Kidney glomerular epithelial cell (primary cell): ENCODE data around the gene TTC12.

Source experiments
- DNase-seq: peaks from one replicate; lab custom pipeline; 2025; lab: John Stamatoyannopoulos, UW

The TTC12 gene

GRCh38 chr11:113331441-113331840, 17.1 kb downstream of the TTC12 start:
- no peak for DNase-seq

GRCh38 chr11:113332023-113332422, 17.6 kb downstream of the TTC12 start:
- no peak for DNase-seq

DNA sequence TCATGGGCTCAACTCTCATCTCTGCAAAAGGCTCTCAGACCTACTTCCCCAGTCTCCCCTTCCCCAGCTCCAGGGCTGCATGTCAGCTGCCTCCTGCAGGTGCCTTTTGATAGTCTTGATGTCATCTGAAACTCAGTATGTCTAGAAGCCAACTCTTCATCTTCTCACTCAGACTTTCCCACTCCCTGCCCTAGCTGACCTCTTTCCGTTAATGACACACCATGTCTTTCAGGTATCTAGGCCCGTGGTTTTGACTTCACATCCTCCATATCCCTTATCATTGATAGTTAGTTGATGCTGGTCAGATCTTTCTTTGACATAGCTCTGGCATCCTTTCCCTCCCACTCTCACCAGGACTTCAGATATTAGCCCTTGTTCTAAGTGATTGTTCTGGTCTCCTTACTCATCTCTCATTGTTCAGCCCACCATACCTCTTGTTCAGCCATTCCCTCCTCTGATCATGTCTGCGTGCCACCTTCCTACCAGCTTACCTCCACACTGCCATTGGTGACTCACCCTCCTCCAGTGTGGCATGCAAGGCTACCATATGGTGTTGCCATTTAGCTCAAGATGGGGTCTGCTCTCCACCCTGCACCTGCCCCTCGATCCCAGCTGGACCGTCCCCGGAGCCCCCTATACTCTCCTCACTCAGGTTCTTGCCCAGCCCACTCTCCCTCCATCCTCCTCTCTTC, 18.4 kb downstream of the TTC12 start:
- DNase-seq = no peak

- DNase-seq = no peak
These were observed 19.8 kb downstream of the TTC12 start for GRCh38 chr11:113334183-113334582.

DNA sequence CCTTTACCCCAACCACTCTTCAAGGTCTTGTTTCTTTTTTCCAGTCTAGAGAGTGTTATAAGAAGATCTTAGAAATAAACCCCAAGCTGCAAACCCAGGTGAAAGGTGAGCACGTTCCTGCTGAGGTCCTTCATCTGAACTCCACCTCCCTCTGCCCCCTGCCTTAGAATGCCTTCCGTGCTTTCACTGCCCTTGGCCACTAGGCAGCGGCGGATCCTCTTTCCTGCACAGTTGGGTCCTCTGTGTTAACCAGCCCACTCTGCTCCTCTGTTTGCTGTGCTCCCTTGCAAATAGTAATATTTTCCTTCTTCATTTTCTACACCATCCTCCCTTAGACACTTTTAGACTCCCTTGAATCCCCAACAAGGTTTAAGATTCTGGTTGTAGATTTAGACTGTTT, 24.3 kb downstream of the TTC12 start:
- DNase-seq = no peak

- DNase-seq = no peak
These were observed 25.7 kb downstream of the TTC12 start for GRCh38 chr11:113339929-113340589.

- DNase-seq = no peak
These were observed 27.2 kb downstream of the TTC12 start for GRCh38 chr11:113341388-113342165.

DNA sequence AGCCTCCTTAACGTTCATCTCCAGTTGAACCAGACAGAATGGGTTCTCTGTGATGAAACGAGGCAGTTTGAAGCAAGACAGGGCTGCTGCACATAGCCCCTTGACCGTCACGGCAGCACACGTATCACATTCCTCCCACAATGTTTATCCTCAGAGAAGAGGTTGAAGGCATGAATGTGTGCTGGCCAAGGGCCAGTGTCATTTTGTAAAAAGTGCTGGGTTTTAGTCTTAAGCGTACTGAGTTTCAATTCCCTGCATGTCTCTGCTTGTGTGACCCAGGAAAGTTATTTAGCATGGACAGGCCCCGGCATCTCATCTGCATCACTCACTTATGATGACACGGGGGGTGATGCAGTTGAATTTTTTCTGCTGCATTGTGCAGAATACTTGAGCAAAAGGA, 31.6 kb downstream of the TTC12 start:
- DNase-seq = no peak

DNA sequence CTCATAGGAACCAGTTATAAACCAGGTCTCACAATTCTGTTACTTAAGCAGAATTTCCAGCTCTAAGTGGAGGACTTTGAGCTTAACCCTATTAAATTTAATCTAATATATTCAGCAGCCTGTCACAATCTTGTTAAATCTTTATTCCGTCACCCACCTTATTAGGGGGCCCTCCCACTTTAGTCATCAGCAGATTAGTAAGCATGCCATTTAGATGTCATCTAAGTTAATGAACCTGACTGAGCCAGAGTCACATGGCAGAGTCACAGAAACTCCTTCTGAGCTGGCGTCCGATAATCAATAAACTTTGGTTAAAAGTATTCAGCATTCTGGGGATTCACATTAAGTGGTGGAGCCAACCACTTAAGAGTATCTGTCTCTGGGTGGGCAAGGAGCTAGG, 35.1 kb downstream of the TTC12 start:
- no peak for DNase-seq

GRCh38 chr11:113350336-113351067, 36.1 kb downstream of the TTC12 start:
- DNase-seq = no peak

GRCh38 chr11:113351068-113351450, 36.7 kb downstream of the TTC12 start:
- no peak for DNase-seq

- no peak for DNase-seq
These were observed 37.1 kb downstream of the TTC12 start for GRCh38 chr11:113351480-113351879.

GRCh38 chr11:113356203-113356602, 41.8 kb downstream of the TTC12 start:
- DNase-seq = no peak

DNA sequence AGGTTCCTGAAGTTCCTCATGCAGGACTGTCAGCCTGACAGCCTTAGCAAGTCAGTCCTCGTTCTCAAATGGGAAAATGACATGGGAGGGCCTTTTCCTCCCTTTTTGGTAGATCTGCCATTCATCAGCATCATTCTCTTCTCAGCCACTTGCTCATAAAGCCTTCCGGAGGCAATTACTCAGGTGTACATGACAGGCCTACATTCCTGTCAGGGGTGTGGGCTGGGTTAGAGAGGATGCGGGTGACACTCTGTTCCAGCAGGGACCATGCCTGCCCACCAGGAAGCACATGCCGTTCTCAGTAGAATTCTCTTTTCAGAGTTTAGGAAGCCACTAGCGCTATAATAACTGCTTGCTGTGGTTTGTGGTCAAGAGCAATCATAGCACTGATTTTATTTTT, 49.0 kb downstream of the TTC12 start:
- no peak for DNase-seq

GRCh38 chr11:113363996-113364641, 49.7 kb downstream of the TTC12 start:
- no peak for DNase-seq

GRCh38 chr11:113365895-113366294, 51.5 kb downstream of the TTC12 start:
- no peak for DNase-seq

- DNase-seq = no peak
These were observed 55.0 kb downstream of the TTC12 start for GRCh38 chr11:113369411-113369810.

DNA sequence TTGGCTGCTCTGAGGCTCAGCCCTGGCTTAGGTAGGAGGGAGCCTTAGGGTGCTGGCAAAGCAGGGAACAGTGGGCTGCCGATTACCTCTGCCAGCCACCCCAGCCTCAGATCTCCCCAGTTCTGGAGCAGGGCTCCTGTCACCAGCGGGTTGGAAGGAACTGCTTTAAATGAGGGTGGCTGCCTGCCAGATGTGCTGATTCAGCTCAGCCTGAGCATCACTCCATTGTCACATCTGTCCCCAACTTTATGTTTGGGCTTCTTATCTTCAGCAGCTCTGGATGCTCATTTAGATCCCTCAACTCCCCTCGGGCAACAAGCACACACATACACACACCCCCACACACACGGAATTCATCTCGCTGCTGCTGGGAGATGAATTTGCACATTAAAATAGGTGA, 56.3 kb downstream of the TTC12 start:
- DNase-seq = no peak

GRCh38 chr11:113372309-113372708, 57.9 kb downstream of the TTC12 start:
- no peak for DNase-seq

GRCh38 chr11:113373306-113373705, 58.9 kb downstream of the TTC12 start:
- no peak for DNase-seq

DNA sequence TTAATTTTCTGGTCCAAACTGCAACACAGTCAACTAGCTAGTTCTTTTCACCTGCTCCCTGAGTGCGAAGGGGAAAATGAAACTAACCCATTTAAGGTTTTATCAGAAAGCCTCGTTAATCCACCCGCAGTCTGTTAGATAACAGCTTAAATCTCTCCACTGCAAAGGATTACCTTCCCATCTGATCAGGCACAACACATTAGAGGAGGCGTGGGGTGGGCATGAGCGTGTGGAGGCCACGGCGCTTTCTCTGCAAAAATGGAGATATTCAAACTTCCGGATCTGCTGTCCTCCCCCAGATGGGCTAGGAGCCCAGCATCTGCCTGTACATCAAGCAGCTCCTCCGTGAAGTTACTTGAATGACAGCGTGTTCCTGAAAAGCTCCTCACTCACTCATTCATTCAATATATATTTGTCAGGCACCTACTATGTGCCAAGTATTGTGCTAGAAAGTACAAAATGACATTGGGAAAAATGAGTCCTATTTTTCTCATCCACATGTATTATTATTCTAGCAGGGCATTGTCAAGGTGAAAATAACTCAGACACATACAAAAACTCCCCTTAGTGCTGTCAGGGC, 59.7 kb downstream of the TTC12 start:
- DNase-seq = no peak

GRCh38 chr11:113375402-113375801, 61.0 kb downstream of the TTC12 start:
- DNase-seq = no peak
